HuH-7.5 (cell line): ENCODE data around the gene NFU1.
"Not testable (repeated sequence)": the region's sequence is repeated elsewhere in the genome, so short reads cannot be mapped to it uniquely, and the experiment has no call there.

ENCODE experiments used
- DNase-seq: peaks from one replicate; pipeline ENCODE4 v3.0.0; 2011; ENCODE audit warnings: low spot score

Gene NFU1

GRCh38 chr2:69450735-69451416 lies 13.6 kb upstream of the NFU1 start:
- no peak for DNase-seq

- no peak for DNase-seq
Measured at GRCh38 chr2:69449906-69450305, 12.7 kb upstream of the NFU1 start.

GRCh38 chr2:69443673-69444072 lies 6.4 kb upstream of the NFU1 start:
- not testable (repeated sequence) for DNase-seq

- not testable (repeated sequence) for DNase-seq
Measured at GRCh38 chr2:69439499-69439898, 2.3 kb upstream of the NFU1 start.

- DNase-seq, result no peak
Measured at GRCh38 chr2:69438580-69438979, 1.3 kb upstream of the NFU1 start.

GRCh38 chr2:69437751-69438154 lies 518 bp upstream of the NFU1 start:
- DNase-seq, result peak; percentile 13

- no peak for DNase-seq
Measured at GRCh38 chr2:69436596-69436937, 668 bp downstream of the NFU1 start.

GRCh38 chr2:69434753-69435152 lies 2.5 kb downstream of the NFU1 start:
- DNase-seq, result no peak

- no peak for DNase-seq
Measured at GRCh38 chr2:69429491-69430183, 7.6 kb downstream of the NFU1 start.

GRCh38 chr2:69428981-69429380 lies 8.3 kb downstream of the NFU1 start:
- no peak for DNase-seq

- no peak for DNase-seq
Measured at GRCh38 chr2:69424419-69424818, 12.8 kb downstream of the NFU1 start.

- DNase-seq, result no peak
Measured at GRCh38 chr2:69422198-69422597, 15.0 kb downstream of the NFU1 start.

- DNase-seq, result not testable (repeated sequence)
Measured at GRCh38 chr2:69419111-69419510, 18.1 kb downstream of the NFU1 start.

GRCh38 chr2:69416147-69416546 lies 21.1 kb downstream of the NFU1 start:
- no peak for DNase-seq

GRCh38 chr2:69411120-69411519 lies 26.1 kb downstream of the NFU1 start:
- no peak for DNase-seq

GRCh38 chr2:69405306-69405705 lies 31.9 kb downstream of the NFU1 start:
- no peak for DNase-seq

- no peak for DNase-seq
Measured at GRCh38 chr2:69400121-69400520, 37.1 kb downstream of the NFU1 start.

GRCh38 chr2:69397234-69397633 lies 40.0 kb downstream of the NFU1 start:
- DNase-seq, result no peak

GRCh38 chr2:69395866-69396265 lies 41.4 kb downstream of the NFU1 start:
- no peak for DNase-seq

GRCh38 chr2:69393963-69394362 lies 43.3 kb downstream of the NFU1 start:
- DNase-seq, result no peak

- DNase-seq, result no peak
Measured at GRCh38 chr2:69390471-69390870, 46.8 kb downstream of the NFU1 start.

GRCh38 chr2:69390001-69390400 lies 47.2 kb downstream of the NFU1 start:
- DNase-seq, result no peak

GRCh38 chr2:69389271-69389670 lies 48.0 kb downstream of the NFU1 start:
- DNase-seq, result no peak
